Embryonic facial prominence (tissue), 1 donor: ENCODE measurements around the gene PRXL2B.

Experiments used
- DNase-seq: peaks from one replicate; pipeline ENCODE4 v3.0.0-alpha.2; 2016; ENCODE audit errors: extremely low spot score

Gene PRXL2B

GRCh38 chr1:2597441-2598328 is 11.1 kb downstream of the PRXL2B start:
- no peak for DNase-seq

GRCh38 chr1:2598329-2598931 is 11.9 kb downstream of the PRXL2B start:
- DNase-seq = no peak

DNA sequence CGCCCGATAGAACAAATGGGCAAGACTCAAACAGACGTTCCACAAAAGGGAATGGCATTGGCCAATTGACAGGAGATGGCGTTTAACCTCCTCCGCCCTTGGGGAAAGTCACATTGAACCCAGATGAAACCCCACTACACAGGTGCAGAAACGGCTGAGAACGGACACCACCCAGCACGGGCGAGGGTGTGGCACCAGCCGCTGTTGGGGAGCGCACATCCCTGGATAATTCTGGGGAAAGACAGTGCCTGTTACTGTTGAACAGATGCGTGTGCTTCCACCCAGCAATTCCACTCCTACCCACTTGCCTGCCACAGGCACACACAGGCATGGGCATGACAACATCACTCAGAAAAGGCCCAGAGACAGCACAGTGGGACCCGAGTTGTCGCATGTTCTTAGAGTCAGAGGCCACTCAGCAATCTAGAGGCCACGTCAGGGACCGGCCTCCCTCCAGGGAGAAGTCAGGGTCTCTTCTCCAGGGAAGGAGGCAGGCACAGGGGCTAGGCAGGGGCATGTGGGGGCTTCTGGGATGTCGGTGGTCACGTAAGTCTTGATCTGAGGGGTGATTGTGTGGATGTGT is 15.2 kb downstream of the PRXL2B start:
- DNase-seq = no peak

- no peak for DNase-seq
Measured at GRCh38 chr1:2602311-2602835, 15.8 kb downstream of the PRXL2B start.

DNA sequence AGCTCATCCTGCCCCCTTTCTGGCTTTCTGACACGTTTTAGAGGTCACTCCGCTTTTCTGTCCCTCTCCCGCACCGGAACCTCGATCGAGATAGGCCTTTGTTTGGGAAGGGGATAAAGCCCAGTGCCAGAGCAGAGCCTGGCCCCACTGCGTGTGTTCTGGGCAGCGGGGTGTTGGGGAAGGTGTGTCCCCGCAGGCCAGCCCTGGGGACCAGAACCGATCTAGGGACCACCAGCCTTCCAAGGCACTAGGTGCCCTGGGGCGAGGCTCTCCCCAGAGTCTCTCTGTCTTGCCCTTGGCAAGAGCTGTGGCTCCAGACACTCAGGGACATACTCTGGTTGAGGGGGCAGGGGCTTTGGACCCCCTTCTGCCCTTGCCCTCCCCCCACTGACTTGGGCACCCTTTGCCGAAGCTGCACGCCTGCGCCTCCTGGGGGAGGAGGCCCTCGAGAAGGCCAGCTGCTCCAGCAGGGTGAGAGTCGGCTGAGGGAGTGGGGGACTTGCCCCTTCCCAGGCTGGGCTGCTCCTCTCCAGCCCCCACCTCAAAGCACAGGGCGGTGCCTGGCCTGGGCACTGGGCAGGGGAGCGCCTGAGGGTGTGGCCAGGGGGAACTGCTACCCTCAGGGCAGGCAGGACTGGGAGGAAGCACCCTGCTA is 16.4 kb downstream of the PRXL2B start:
- DNase-seq = no peak

GRCh38 chr1:2603521-2604155 is 17.1 kb downstream of the PRXL2B start:
- DNase-seq = no peak

- no peak for DNase-seq
Measured at GRCh38 chr1:2604156-2604843, 17.7 kb downstream of the PRXL2B start.

GRCh38 chr1:2604844-2605508 is 18.4 kb downstream of the PRXL2B start:
- no peak for DNase-seq

DNA sequence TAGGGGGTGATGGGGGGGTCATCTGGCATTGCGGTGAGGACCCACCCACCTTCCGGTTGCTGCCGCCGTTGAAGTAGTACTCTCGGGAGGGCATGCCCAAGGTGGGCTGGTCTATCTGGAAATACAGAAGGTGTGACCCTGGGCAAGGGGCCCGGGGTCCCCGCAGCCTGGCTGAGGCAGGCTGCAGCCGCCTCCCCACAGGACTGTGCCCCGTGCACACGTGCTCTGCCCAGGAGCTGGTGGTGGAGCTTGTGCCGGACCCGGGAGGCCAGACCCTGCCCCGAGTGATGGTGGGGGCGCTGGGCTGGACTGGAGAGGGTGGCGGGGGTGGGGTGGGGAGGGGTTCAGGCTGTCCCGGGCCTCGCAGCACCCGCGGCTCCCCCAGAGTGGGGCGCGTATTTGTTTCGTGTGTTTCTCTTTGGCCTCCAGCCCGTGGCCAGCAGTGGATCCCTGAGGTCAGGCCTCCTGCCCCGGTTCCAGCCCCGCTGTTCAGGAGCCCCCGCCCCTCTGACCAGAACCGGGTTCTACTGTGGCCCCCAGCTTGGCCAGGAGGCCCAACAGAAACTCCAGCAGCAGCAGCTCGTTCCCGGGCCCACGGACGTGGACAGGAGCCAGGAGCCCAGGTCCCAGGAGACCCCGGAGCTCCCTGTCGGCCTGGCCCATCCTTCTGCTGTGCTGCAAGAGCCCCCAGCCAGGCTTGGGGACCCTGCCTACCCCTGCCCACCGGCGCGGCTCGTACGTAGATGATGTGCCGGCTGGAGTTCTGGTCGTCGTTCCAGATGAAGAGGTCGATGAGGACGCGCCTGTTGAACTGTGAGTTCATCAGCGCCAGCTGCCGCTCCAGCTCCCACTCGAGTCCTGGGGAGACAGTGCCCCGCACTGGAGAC is 19.2 kb downstream of the PRXL2B start:
- no peak for DNase-seq

- no peak for DNase-seq
Measured at GRCh38 chr1:2606396-2606880, 19.9 kb downstream of the PRXL2B start.

DNA sequence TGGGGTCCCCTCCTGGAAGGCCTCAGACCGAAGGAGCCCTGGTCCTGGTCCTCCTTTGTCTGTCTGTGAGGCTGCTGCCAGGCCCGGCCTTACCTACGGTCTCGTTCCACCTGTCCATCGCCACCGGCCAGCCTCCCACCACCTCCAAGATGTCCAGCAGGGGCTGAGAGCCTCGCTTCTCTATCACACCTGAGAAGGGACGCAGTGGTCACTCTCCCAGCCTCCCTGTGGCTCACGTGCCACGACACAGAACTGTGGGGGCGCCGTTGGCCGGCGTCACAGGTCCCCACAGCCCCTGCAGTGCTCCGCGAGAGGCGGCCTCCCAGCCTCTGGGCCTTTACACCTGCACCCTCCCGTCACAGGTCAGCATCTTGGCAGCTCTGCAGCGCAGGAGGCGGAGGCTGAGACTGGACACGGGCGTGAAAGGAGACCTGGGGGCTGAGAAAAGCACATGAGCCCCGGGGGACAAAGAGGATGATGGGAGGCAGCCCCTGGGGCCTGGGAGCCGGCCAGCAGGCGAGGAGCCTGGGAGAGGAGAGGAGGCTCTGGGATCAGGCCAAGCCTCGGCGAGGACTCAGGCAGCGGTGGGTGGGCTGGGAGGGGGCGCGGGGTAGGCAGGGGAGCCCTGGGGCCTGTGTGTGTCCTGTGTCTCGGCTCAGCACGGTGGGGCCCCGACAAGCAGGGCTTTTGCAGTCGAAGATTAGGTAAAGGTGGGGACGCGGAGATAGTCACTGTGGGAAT is 20.5 kb downstream of the PRXL2B start:
- DNase-seq = no peak

GRCh38 chr1:2607641-2608091 is 21.1 kb downstream of the PRXL2B start:
- no peak for DNase-seq

DNA sequence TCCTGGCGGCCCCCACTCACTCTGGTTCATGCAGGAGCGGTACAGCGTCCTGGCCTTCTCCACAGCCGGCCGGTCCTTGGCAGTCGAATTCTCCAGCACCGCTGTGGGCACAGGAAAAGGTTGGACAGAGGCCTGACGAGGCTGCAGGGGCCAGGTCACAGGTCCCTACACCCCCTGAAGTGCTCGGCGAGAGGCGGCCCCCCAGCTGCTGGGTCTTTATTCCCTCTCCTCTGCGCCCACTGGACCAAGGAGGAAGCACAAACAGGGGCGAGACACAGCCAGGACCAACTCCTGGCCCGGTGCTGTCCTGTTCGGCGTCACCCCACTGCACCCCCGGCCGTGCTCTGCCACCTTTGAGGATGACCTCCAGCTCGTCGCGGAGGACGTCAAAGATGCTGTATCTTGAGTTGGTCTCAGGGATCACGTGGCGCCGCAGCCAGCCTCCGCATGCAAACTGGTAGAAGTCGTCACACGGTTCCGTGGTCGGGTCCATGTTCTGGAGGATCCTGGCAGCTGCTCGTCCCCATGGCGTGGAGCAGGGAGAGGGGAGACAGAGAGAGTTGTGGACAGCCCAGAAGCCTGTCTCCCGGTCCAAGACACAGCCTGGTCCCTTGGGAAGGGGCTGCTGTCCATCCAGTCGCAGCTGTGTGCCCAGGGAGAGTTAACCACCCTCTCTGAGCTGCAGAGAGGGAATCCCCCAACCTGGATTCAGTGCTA is 22.9 kb downstream of the PRXL2B start:
- no peak for DNase-seq

DNA sequence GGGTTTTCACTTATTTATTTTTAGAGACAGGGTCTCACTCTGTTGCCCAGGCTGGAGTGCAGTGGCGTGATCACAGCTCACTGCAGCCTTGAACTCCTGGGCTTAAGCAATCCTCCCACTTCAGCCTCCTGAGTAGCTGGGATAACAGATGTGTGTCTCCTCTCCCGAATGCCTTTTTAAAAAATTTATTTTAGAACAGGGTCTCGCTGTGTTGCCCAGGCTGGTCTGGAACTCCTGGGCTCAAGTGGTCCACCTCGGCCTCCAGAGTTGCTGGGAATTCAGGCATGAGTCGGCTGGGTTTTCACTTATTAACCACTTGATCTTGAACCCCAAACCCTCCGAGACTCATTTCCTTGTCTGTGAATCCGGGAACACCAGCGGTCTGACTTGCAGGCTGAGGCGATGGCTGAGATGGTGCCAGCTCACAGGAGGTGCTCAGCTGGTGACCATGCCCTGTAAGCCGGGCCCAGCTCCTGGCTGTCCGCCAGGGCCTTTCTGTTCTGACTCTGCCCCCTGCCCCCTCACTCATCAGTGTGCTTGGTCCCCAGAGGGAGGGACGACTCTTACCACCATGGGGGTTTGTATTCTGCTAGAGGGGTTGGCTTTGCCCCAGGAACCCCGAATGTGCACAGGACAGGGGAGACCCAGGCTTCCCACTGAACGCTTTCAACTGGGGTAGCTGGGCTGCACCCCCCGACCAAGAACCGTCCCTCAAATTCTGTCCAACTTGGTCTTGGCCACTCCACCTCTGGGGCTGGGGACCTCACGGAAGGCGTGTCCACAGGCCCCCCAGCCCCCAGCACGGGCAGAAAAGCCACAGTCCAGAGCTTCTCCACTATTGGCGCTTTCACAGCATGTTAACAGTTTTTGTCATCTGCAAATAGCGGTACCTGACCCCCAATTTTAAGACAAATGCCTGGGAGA is 23.7 kb downstream of the PRXL2B start:
- DNase-seq = no peak

GRCh38 chr1:2611031-2611501 is 24.5 kb downstream of the PRXL2B start:
- no peak for DNase-seq

GRCh38 chr1:2611621-2612437 is 25.3 kb downstream of the PRXL2B start:
- no peak for DNase-seq
